Measurements from ENCODE around the gene KRTAP12-2. TPM values are rescaled to one million over a fixed set of nuclear protein-coding genes. Genes with fewer than 3 reads are reported as not detected.

The KRTAP12-2 gene
- total and polyA plus RNA-seq, 4 donors: not detected

- TF ChIP-seq FOXA2 (IDR thresholded peaks at IDR 0.05) (no peak), FOXA1 (IDR thresholded peaks at IDR 0.05) (no peak), MAX (IDR thresholded peaks at IDR 0.05) (no peak), SP1 (IDR thresholded peaks at IDR 0.05) (no peak), EGR1 (IDR thresholded peaks at IDR 0.05; ENCODE audit: low read depth in 2 of 2) (no peak), GABPA (IDR thresholded peaks at IDR 0.05 in 1 of 2, conservative IDR thresholded peaks at IDR 0.05 in 1 of 2) (no peak), NR2F2 (IDR thresholded peaks at IDR 0.05) (no peak), HNF4A (conservative IDR thresholded peaks at IDR 0.05) (no peak), YY1 (IDR thresholded peaks at IDR 0.05) (no peak), HNF4G (IDR thresholded peaks at IDR 0.05) (no peak), ATF3 (IDR thresholded peaks at IDR 0.05) (no peak), TAF1 (conservative IDR thresholded peaks at IDR 0.05) (no peak), REST (IDR thresholded peaks at IDR 0.05) (no peak)
- TF ChIP-seq, protein P1, sequence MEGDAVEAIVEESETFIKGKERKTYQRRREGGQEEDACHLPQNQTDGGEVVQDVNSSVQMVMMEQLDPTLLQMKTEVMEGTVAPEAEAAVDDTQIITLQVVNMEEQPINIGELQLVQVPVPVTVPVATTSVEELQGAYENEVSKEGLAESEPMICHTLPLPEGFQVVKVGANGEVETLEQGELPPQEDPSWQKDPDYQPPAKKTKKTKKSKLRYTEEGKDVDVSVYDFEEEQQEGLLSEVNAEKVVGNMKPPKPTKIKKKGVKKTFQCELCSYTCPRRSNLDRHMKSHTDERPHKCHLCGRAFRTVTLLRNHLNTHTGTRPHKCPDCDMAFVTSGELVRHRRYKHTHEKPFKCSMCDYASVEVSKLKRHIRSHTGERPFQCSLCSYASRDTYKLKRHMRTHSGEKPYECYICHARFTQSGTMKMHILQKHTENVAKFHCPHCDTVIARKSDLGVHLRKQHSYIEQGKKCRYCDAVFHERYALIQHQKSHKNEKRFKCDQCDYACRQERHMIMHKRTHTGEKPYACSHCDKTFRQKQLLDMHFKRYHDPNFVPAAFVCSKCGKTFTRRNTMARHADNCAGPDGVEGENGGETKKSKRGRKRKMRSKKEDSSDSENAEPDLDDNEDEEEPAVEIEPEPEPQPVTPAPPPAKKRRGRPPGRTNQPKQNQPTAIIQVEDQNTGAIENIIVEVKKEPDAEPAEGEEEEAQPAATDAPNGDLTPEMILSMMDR (IDR thresholded peaks at IDR 0.05; ENCODE audit: low read depth, low read length, missing input control): no peak
- Histone ChIP-seq H3K4me1 (ENCODE audit: control insufficient read depth in 4 of 4, insufficient read depth in 4 of 4, low read length in 3 of 4) (no peaks in the 10 kb centered on the region), H3K36me3 (ENCODE audit: control insufficient read depth in 4 of 4, insufficient read depth in 3 of 4, low read depth in 1 of 4, low read length in 3 of 4) (no peaks in the 10 kb centered on the region), H3K9ac (ENCODE audit: low read depth in 1 of 2, low read length in 2 of 2) (no peak within 1 kb of the TSS), H3K27me3 (ENCODE audit: control insufficient read depth in 4 of 4, insufficient read depth in 4 of 4, low read length in 3 of 4) (no peaks in the 10 kb centered on the region), H3K9me3 (ENCODE audit: control insufficient read depth in 4 of 4, low read length in 3 of 4) (no peaks in the 10 kb centered on the region), H3K4me3 (ENCODE audit: low read depth in 1 of 3, low read length in 3 of 3) (no peak within 1 kb of the TSS), H3K27ac (ENCODE audit: low read depth in 1 of 2, low read length in 2 of 2) (no peak within 1 kb of the TSS)
- no peak for DNase-seq (ENCODE audit: low spot score)
- 82% methylated on average over 23 of the region's 23 CpGs for WGBS
Observed at GRCh38 chr21:44681861-44682579, 15.3 kb upstream of the KRTAP12-2 start, which contains the start of gene KRTAP12-1. Gene KRTAP12-1, minus strand, starts transcription at chr21:44682163. Its CDS starts 40 bp downstream, at chr21:44682123.

DNA sequence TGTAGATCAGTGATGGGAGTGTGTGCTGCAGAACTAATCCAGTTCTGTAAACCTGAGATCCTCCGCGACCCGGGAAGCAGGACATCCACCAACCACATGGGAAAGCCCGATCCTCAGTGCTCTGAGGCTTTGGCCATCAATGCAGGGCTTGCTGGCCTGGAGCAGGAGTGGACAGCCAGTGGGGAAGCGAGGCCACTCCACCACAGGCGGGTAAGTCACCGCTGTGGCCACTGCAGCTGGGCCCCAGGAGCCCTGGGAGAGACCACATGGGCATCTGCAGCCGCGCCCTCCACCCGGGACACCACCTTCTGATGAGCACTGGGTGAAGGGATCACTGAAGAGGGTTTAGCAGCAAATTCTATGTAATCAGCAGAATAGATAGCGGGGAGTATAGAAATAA, 14.4 kb upstream of the KRTAP12-2 start:
- Histone ChIP-seq H3K4me1 (ENCODE audit: control insufficient read depth in 4 of 4, insufficient read depth in 4 of 4, low read length in 3 of 4) (no peaks in the 10 kb centered on the region), H3K9me3 (ENCODE audit: control insufficient read depth in 4 of 4, low read length in 3 of 4) (no peaks in the 10 kb centered on the region), H3K36me3 (ENCODE audit: control insufficient read depth in 4 of 4, insufficient read depth in 3 of 4, low read depth in 1 of 4, low read length in 3 of 4) (no peaks in the 10 kb centered on the region), H3K27ac (ENCODE audit: low read depth in 1 of 2, low read length in 2 of 2) (no peak overlapping the region), H3K9ac (ENCODE audit: low read depth in 1 of 2, low read length in 2 of 2) (no peak overlapping the region), H3K4me3 (ENCODE audit: low read depth in 1 of 3, low read length in 3 of 3) (no peak overlapping the region), H3K27me3 (ENCODE audit: control insufficient read depth in 4 of 4, insufficient read depth in 4 of 4, low read length in 3 of 4) (no peaks in the 10 kb centered on the region)
- 73% methylated on average over 11 of the region's 11 CpGs for WGBS
- no peak for DNase-seq (ENCODE audit: low spot score)
- TF ChIP-seq ZBTB33 (IDR thresholded peaks at IDR 0.05) (no peak), GABPA (IDR thresholded peaks at IDR 0.05 in 1 of 2, conservative IDR thresholded peaks at IDR 0.05 in 1 of 2) (no peak), YY1 (IDR thresholded peaks at IDR 0.05) (no peak), EGR1 (IDR thresholded peaks at IDR 0.05; ENCODE audit: low read depth in 2 of 2) (no peak), TAF1 (conservative IDR thresholded peaks at IDR 0.05) (no peak), FOXA1 (IDR thresholded peaks at IDR 0.05) (no peak), FOXA2 (IDR thresholded peaks at IDR 0.05) (no peak), SP1 (IDR thresholded peaks at IDR 0.05) (no peak), RAD21 (IDR thresholded peaks at IDR 0.05) (no peak), JUND (IDR thresholded peaks at IDR 0.05) (no peak), HNF4A (conservative IDR thresholded peaks at IDR 0.05) (no peak), HNF4G (IDR thresholded peaks at IDR 0.05) (no peak), ATF3 (IDR thresholded peaks at IDR 0.05) (no peak)
- TF ChIP-seq, protein P1 (IDR thresholded peaks at IDR 0.05; ENCODE audit: low read depth, low read length, missing input control): no peak

Measured in liver (tissue), 9 donors.